GM12864 (cell line): ENCODE measurements around the gene PNPLA2.

Experiments
- DNase-seq: peaks from one replicate; pipeline ENCODE4 v3.0.0-alpha.2; 2011; ENCODE audit warnings: low read depth
- H3K4me3 ChIP-seq: 2 replicates; pipeline ENCODE4 v1.5.1; 2011; ENCODE audit warnings: mild to moderate bottlenecking, low read depth, low read length, control low read depth
- CTCF ChIP-seq: IDR thresholded peaks from 2 replicates; pipeline ENCODE4 v1.5.1; 2011; ENCODE audit warnings: low read depth, mild to moderate bottlenecking, moderate library complexity, low read length, control low read depth, inconsistent platforms; ENCODE audit errors: missing control alignments

Gene PNPLA2

GRCh38 chr11:813456-814096 is 5.1 kb upstream of the PNPLA2 start:
- TF ChIP-seq CTCF = no peak
- no peak for DNase-seq
- no peak overlapping the region for H3K4me3 ChIP-seq

GRCh38 chr11:815675-816432 is 2.9 kb upstream of the PNPLA2 start:
- no peak for DNase-seq
- H3K4me3 ChIP-seq = no peak overlapping the region
- no peak for TF ChIP-seq CTCF

GRCh38 chr11:816433-816779 is 2.3 kb upstream of the PNPLA2 start:
- TF ChIP-seq CTCF = no peak
- no peak for DNase-seq
- no peak overlapping the region for H3K4me3 ChIP-seq

- DNase-seq = no peak
- H3K4me3 ChIP-seq = peak overlapping the region; percentile 86
- no peak for TF ChIP-seq CTCF
These were observed 616 bp downstream of the PNPLA2 start for GRCh38 chr11:819129-819931.

- peak overlapping the region; percentile 86 for H3K4me3 ChIP-seq
- peak; percentile 86 for DNase-seq
- TF ChIP-seq CTCF = no peak
These were observed 1.4 kb downstream of the PNPLA2 start for GRCh38 chr11:819943-820649.

- no peak for DNase-seq
- TF ChIP-seq CTCF = no peak
- peak overlapping the region; percentile 86 for H3K4me3 ChIP-seq
These were observed 2.2 kb downstream of the PNPLA2 start for GRCh38 chr11:820655-821511.
